ENCODE results near the gene PCDHB3.
A peak's percentile ranks its signal among the peaks of the same experiment; 100 is the strongest.
"Not testable (repeated sequence)": the region's sequence is repeated elsewhere in the genome, so short reads cannot be mapped to it uniquely, and the experiment has no call there.

PCDHB3 gene

DNA sequence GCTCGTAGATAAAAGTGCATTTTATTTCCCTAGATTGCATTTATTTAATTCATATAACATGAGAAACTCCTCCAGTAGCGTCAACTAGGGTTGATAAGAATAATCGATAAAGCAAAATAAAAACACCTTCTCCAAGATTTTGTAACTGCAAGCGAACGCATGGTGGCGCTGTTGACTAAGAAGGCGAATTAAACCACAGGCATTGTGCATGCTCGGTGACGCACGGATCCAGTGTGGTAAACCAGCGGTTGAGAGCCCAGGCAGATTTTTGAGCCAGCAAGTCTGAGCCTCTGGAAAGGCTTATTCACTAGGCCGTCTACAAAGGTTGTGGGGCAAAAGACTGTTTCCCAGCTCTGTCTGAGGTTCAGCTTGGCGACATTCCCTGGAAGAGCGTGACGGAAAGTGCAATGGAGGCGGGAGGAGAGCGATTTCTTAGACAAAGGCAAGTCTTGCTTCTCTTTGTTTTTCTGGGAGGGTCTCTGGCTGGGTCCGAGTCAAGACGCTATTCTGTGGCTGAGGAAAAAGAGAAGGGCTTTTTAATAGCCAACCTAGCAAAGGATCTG lies at the start of gene PCDHB3:
PCDHB3 (plus strand) TSS at position 231 of the 563 bp plus-strand sequence; CDS start at position 408, 177 bp downstream.
- DNase-seq = peak; percentile 50

DNA sequence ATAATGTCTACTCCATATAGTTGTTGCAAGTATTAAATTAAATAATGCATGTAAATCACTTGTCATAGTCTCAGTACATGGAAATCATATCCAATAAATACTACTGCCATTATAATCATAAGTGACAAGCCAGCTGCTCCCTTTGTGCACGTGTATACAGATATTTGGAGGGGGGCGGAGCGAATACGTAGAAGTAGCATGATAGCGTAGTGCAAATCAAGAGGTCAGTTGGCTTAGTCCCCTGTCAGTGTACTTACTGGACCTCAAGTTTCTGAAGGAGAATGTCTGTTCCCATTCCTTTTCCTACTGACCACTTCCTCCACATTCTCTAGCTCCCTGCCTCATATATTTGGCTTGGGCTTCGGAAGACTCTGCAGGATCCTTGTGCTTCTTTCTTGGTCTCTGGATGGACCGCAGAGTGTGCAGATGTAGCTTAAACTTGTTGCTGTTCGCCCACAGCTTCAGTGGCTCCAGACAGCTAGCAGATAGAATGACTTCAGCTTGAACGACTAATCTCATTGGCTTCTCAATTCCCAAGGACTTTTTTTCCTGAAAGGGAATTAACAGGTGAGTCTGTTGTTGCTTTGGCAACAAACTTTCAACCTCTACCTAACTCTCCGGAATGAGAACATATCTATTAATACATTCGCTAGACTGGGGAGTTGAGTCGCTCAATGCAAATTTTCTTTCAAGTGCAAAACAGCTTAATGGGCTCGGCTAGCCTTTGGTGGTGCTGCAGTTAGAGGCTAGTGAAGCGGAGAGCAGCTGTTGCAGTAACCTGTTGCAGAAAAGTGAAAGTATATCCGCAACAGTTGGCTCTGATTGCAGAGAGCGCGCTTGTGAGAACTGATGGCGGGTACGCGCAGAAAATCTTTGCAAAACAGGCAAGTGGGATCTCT lies 49.4 kb upstream of the PCDHB3 start, which contains the start of gene PCDHB1:
PCDHB1 (plus strand) TSS at position 753 of the 899 bp plus-strand sequence; CDS start at position 850, 97 bp downstream.
- no peak for DNase-seq

DNA sequence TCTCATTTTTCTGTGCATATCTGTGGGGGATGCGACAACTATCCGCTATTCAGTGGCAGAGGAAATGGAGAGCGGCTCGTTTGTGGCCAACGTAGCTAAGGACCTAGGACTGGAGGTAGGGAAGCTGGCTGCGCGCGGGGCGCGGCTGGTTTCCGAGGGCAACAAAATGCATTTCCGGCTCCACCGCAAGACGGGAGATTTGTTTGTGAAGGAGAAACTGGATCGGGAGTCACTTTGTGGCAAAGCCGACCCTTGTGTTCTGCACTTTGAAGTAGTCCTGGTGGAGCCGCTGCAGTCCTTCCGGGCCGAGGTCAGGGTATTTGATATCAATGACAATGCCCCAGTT lies 48.8 kb upstream of the PCDHB3 start:
- no peak for DNase-seq

- no peak for DNase-seq
Measured at GRCh38 chr5:141077826-141078225, 22.4 kb upstream of the PCDHB3 start.

- no peak for DNase-seq
Measured at GRCh38 chr5:141082228-141082627, 18.0 kb upstream of the PCDHB3 start.

DNA sequence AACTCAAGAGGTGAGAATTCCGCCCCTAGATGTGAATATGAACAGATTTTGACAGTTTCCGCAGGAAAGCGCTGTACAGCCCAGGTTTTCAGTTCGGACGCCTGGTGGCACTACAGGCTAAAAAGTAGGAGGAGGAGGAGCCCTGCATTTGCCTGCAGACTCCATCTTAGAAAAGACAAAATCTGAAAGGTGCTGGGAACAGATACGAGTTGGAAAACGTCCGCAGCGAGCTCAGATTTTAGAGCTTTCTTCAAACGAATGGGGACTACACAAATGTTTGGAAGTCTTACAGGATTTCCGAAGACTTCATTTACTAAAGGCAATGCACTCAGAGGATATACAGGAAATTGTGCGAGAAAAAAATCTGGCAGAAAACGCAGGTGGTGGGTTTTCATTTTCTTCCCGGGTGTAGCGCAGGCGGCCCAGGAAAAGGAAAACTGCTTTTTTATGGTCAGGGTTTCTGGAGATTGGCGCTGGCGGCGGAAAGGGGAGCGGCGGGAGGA lies 15.7 kb upstream of the PCDHB3 start:
- peak; percentile 49 for DNase-seq

DNA sequence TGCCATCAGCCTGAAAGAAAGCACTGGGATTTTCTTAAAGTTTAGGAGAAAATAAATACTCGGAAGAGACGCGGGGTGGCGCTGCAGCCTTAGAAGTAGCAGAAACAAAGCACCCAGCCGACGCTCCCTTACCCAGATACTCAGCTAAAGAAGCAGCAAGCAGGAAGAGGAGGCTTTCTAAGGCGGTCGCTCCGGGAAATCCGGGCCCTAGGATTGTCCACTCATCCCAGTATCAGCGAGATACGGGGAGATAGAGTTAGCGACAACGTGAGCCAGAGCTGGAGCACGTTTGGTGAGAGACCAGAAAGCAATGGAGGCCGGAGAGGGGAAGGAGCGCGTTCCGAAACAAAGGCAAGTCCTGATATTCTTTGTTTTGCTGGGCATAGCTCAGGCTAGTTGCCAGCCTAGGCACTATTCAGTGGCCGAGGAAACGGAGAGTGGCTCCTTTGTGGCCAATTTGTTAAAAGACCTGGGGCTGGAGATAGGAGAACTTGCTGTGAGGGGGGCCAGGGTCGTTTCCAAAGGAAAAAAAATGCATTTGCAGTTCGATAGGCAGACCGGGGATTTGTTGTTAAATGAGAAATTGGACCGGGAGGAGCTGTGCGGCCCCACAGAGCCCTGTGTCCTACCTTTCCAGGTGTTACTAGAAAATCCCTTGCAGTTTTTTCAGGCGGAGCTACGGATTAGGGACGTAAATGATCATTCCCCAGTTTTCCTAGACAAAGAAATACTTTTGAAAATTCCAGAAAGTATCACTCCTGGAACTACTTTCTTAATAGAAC lies 5.6 kb upstream of the PCDHB3 start, which contains the start of gene PCDHB2:
PCDHB2 (plus strand) TSS at position 135 of the 782 bp plus-strand sequence; CDS start at position 311, 176 bp downstream.
- peak; percentile 26 for DNase-seq

DNA sequence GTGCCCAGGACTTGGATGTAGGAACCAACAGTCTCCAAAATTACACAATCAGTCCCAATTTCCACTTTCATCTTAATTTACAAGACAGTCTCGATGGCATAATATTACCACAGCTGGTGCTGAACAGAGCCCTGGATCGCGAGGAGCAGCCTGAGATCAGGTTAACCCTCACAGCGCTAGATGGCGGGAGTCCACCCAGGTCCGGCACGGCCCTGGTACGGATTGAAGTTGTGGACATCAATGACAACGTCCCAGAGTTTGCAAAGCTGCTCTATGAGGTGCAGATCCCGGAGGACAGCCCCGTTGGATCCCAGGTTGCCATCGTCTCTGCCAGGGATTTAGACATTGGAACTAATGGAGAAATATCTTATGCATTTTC lies 5.0 kb upstream of the PCDHB3 start:
- no peak for DNase-seq

DNA sequence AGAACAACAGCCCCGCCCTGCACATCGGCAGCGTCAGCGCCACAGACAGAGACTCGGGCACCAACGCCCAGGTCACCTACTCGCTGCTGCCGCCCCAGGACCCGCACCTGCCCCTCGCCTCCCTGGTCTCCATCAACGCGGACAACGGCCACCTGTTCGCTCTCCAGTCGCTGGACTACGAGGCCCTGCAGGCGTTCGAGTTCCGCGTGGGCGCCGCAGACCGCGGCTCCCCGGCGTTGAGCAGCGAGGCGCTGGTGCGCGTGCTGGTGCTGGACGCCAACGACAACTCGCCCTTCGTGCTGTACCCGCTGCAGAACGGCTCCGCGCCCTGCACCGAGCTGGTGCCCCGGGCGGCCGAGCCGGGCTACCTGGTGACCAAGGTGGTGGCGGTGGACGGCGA lies 4.1 kb upstream of the PCDHB3 start:
- DNase-seq = not testable (repeated sequence)

GRCh38 chr5:141096586-141096985 lies 3.7 kb upstream of the PCDHB3 start:
- not testable (repeated sequence) for DNase-seq

- no peak for DNase-seq
Measured at GRCh38 chr5:141101059-141101458, 786 bp downstream of the PCDHB3 start.

- not testable (repeated sequence) for DNase-seq
Measured at GRCh38 chr5:141102070-141102469, 1.8 kb downstream of the PCDHB3 start.

DNA sequence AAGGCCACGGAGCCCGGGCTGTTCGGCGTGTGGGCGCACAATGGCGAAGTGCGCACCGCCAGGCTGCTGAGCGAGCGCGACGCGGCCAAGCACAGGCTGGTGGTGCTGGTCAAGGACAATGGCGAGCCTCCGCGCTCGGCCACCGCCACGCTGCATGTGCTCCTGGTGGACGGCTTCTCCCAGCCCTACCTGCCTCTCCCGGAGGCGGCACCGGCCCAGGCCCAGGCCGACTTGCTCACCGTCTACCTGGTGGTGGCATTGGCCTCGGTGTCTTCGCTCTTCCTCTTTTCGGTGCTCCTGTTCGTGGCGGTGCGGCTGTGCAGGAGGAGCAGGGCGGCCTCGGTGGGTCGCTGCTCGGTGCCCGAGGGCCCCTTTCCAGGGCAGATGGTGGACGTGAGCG lies 2.2 kb downstream of the PCDHB3 start:
- DNase-seq = not testable (repeated sequence)

GRCh38 chr5:141105350-141105749 lies 5.1 kb downstream of the PCDHB3 start:
- no peak for DNase-seq

GRCh38 chr5:141119250-141119649 lies 19.0 kb downstream of the PCDHB3 start:
- no peak for DNase-seq

DNA sequence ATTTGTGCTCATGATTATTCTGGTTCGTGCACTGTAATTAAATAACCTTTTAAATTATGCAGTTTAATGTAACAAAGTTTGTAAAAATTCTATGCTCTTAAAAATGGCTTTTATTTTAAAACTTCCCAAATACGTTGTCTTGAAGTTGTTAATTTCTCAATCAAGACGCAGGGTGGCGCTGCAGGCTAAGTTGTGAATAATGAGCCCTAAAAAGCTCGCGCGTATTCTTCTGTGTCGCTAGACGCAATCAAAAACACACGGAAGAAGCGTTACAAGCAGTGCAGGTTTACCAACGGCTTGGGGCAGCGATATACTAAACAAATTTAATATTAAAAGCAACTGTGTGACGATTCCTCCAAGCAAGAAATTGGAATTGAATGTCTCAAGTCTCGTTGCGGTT lies 21.3 kb downstream of the PCDHB3 start, which contains the start of gene PCDHB4:
PCDHB4 (plus strand) TSS at position 256 of the 400 bp plus-strand sequence. CDS start 181 bp downstream, outside the sequence.
- peak; percentile 34 for DNase-seq

DNA sequence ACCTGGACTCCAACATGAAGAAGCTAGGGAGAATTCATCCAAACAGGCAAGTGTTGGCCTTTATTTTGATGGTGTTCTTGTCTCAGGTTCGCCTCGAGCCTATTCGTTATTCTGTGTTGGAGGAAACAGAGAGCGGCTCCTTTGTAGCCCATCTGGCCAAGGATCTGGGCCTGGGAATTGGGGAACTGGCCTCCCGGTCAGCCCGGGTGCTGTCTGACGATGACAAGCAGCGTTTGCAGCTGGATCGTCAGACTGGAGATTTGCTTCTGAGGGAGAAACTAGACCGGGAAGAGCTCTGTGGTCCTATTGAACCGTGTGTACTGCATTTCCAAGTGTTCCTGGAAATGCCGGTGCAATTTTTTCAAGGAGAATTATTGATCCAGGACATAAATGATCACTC lies 21.7 kb downstream of the PCDHB3 start:
- DNase-seq = no peak

DNA sequence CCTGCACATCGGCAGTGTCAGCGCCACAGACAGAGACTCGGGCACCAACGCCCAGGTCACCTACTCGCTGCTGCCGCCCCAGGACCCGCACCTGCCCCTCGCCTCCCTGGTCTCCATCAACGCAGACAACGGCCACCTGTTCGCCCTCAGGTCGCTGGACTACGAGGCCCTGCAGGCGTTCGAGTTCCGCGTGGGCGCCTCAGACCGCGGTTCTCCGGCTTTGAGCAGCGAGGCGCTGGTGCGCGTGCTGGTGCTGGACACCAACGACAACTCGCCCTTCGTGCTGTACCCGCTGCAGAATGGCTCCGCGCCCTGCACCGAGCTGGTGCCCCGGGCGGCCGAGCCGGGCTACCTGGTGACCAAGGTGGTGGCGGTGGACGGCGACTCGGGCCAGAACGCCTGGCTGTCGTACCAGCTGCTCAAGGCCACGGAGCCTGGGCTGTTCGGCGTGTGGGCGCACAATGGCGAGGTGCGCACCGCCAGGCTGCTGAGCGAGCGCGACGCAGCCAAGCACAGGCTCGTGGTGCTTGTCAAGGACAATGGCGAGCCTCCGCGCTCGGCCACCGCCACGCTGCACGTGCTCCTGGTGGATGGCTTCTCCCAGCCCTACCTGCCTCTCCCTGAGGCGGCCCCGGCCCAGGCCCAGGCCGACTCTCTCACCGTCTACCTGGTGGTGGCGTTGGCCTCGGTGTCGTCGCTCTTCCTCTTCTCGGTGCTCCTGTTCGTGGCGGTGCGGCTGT lies 23.3 kb downstream of the PCDHB3 start:
- DNase-seq = not testable (repeated sequence)

GRCh38 chr5:141127305-141127704 lies 27.0 kb downstream of the PCDHB3 start:
- DNase-seq = no peak

GRCh38 chr5:141135030-141135717 lies 34.9 kb downstream of the PCDHB3 start, which contains the start of gene PCDHB5:
PCDHB5 (plus strand) TSS chr5:141135206; CDS start chr5:141135435, 229 bp downstream.
- peak; percentile 35 for DNase-seq

- no peak for DNase-seq
Measured at GRCh38 chr5:141135718-141136266, 35.5 kb downstream of the PCDHB3 start.
